Naive thymus-derived CD8-positive, alpha-beta T cell (primary cell): ENCODE measurements around the gene HELZ. TPM values are rescaled to one million over a fixed set of nuclear protein-coding genes. Genes with fewer than 3 reads are reported as not detected.
"Not testable (repeated sequence)": the region's sequence is repeated elsewhere in the genome, so short reads cannot be mapped to it uniquely, and the experiment has no call there.

Experiments
- ATAC-seq, 2 donors: fragments of 150-1000 bp; cut with Tn5 transposase in 1 of 2; sonication (Bioruptor Pico), chemical (Tn5 transposase) in 1 of 2; 1 replicate in 1 of 2; 2 replicates in 1 of 2; pipeline ENCODE4 v1.10.0; 2021; ENCODE audit warnings: mild to moderate bottlenecking in 2 of 2, moderate library complexity in 2 of 2
- POLR2A ChIA-PET: fragments of 350-600 bp; sonication (Branson Sonifier 250); formaldehyde crosslinking; loops from one replicate; lab custom pipeline; 2021; ENCODE audit warnings: antibody characterized with exemption; lab: Charles Lee
- DNase-seq, 10 donors: peaks; one replicate each; pipeline versions ENCODE4 v3.0.0 to v3.0.0-alpha.2; 2020 to 2022
- H3K27ac Mint-ChIP-seq, 10 donors: one replicate each; pipeline ENCODE4 v1.8.0; 2020 to 2022; ENCODE audit warnings: mild to moderate bottlenecking in 10 of 10, mixed read lengths in 10 of 10, moderate library complexity in 4 of 10, inconsistent platforms in 1 of 10
- H3K27me3 Mint-ChIP-seq, 5 donors: one replicate each; pipeline ENCODE4 v1.8.0; 2021 to 2022; ENCODE audit warnings: mixed read lengths in 5 of 5
- H3K36me3 Mint-ChIP-seq, 3 donors: one replicate each; pipeline ENCODE4 v1.8.0; 2020 to 2022; ENCODE audit warnings: mixed read lengths in 3 of 3, mild to moderate bottlenecking in 2 of 3, inconsistent platforms in 1 of 3
- H3K4me1 Mint-ChIP-seq, 4 donors: one replicate each; pipeline ENCODE4 v1.8.0; 2021 to 2022; ENCODE audit warnings: mixed read lengths in 4 of 4
- H3K4me3 Mint-ChIP-seq, 10 donors: one replicate each; pipeline ENCODE4 v1.8.0; 2020 to 2022; ENCODE audit warnings: mild to moderate bottlenecking in 10 of 10, mixed read lengths in 10 of 10, moderate library complexity in 6 of 10, inconsistent platforms in 1 of 10
- H3K9me3 Mint-ChIP-seq, 9 donors: one replicate each; pipeline ENCODE4 v1.8.0; 2020 to 2022; ENCODE audit warnings: mixed read lengths in 9 of 9, mild to moderate bottlenecking in 3 of 9, inconsistent platforms in 1 of 9, moderate library complexity in 1 of 9
- polyA plus RNA-seq, 3 donors: library from polyadenylated mRNA; unstranded; fragments of 300-500 nt; fragmentation: Illumina TruSeq; gene quantifications; one replicate each; pipeline ENCODE4 v1.2.3, GENCODE V29; 2021
- total RNA-seq, 8 experiments: library from RNA in 2 of 8; stranded (reverse) in 2 of 8; gene quantifications; one replicate each; pipeline ENCODE4 v1.2.3 and lab custom pipeline; 2021 to 2026

HELZ gene
- total and polyA plus RNA-seq, 5 experiments from 2014 or later = 43.0 to 75.1 (median 48.6) TPM

GRCh38 chr17:67044016-67044772 lies 200.8 kb downstream of the HELZ start, which contains the start of gene CACNG1:
Gene CACNG1 (plus strand): TSS chr17:67044554. CDS start chr17:67044661, 107 bp downstream.
- H3K27ac Mint-ChIP-seq = peak within 1 kb of the TSS in 1 of 10 donors; percentile 16
- H3K4me3 Mint-ChIP-seq = no peak within 1 kb of the TSS
- DNase-seq (no peak), ATAC-seq (no peak)
- POLR2A ChIA-PET = no interaction called here
- peaks cover 0 to 23% (median 13%) of the 10 kb centered on the region in 3 donors for H3K36me3 Mint-ChIP-seq
- peaks cover 0 to 4% (median 4%) of the 10 kb centered on the region in 5 donors for H3K27me3 Mint-ChIP-seq
- peaks cover 8 to 28% (median 15%) of the 10 kb centered on the region in 9 donors for H3K9me3 Mint-ChIP-seq
- H3K4me1 Mint-ChIP-seq = no peaks in the 10 kb centered on the region

GRCh38 chr17:67043283-67043682 lies 201.7 kb downstream of the HELZ start:
- DNase-seq (no peak), ATAC-seq (no peak)
- peak overlapping the region in 1 of 10 donors; percentile 16 for H3K27ac Mint-ChIP-seq
- no peaks in the 10 kb centered on the region for H3K4me1 Mint-ChIP-seq
- H3K4me3 Mint-ChIP-seq = no peak overlapping the region
- peaks cover 2 to 19% (median 8%) of the 10 kb centered on the region in 9 donors for H3K9me3 Mint-ChIP-seq
- POLR2A ChIA-PET = no interaction called here
- H3K27me3 Mint-ChIP-seq = peaks cover 0 to 6% (median 4%) of the 10 kb centered on the region in 5 donors
- peaks cover 0 to 16% (median 9%) of the 10 kb centered on the region in 3 donors for H3K36me3 Mint-ChIP-seq

- Mint-ChIP-seq H3K4me3 (no peak overlapping the region), H3K27me3 (peaks cover 0 to 8% (median 4%) of the 10 kb centered on the region in 5 donors), H3K9me3 (peaks cover 0 to 9% (median 2%) of the 10 kb centered on the region in 9 donors), H3K36me3 (peaks cover 0 to 6% (median 2%) of the 10 kb centered on the region in 3 donors), H3K4me1 (no peaks in the 10 kb centered on the region), H3K27ac (no peak overlapping the region)
- DNase-seq (no peak), ATAC-seq (no peak)
- POLR2A ChIA-PET = no interaction called here
Measured at GRCh38 chr17:67041941-67042899, 202.8 kb downstream of the HELZ start.

GRCh38 chr17:67041531-67041930 lies 203.5 kb downstream of the HELZ start:
- Mint-ChIP-seq H3K36me3 (no peaks in the 10 kb centered on the region), H3K4me3 (no peak overlapping the region), H3K27ac (no peak overlapping the region), H3K27me3 (peaks cover 4 to 12% (median 6%) of the 10 kb centered on the region in 5 donors), H3K9me3 (peaks cover 0 to 2% (median 0%) of the 10 kb centered on the region in 9 donors), H3K4me1 (no peaks in the 10 kb centered on the region)
- DNase-seq (no peak), ATAC-seq (no peak)
- POLR2A ChIA-PET = no interaction called here

GRCh38 chr17:67041119-67041518 lies 203.9 kb downstream of the HELZ start:
- peaks cover under 1 to 12% (median 7%) of the 10 kb centered on the region in 5 donors for H3K27me3 Mint-ChIP-seq
- H3K36me3 Mint-ChIP-seq, H3K4me3 Mint-ChIP-seq, POLR2A ChIA-PET, H3K9me3 Mint-ChIP-seq, DNase-seq, H3K27ac Mint-ChIP-seq, H3K4me1 Mint-ChIP-seq, ATAC-seq: not testable (repeated sequence)

- Mint-ChIP-seq H3K4me1 (no peaks in the 10 kb centered on the region), H3K4me3 (no peak overlapping the region), H3K27ac (no peak overlapping the region), H3K27me3 (peaks cover 0 to 11% (median 7%) of the 10 kb centered on the region in 5 donors), H3K36me3 (no peaks in the 10 kb centered on the region), H3K9me3 (peaks cover 0 to 4% (median 0%) of the 10 kb centered on the region in 9 donors)
- DNase-seq (no peak), ATAC-seq (no peak)
- POLR2A ChIA-PET = no interaction called here
Measured at GRCh38 chr17:67040652-67041051, 204.3 kb downstream of the HELZ start.

GRCh38 chr17:67038861-67039365 lies 206.1 kb downstream of the HELZ start:
- DNase-seq (no peak), ATAC-seq (no peak)
- POLR2A ChIA-PET = interaction anchor here (0.8 kb wide), 1 partner anchor 11 kb away, joined by 3 read pairs; no protein-coding TSS in a partner anchor
- Mint-ChIP-seq H3K4me1 (no peaks in the 10 kb centered on the region), H3K4me3 (no peak overlapping the region), H3K36me3 (no peaks in the 10 kb centered on the region), H3K9me3 (peaks cover 0 to 4% (median 0%) of the 10 kb centered on the region in 9 donors), H3K27ac (no peak overlapping the region), H3K27me3 (peaks cover 0 to 11% (median 7%) of the 10 kb centered on the region in 5 donors)

- Mint-ChIP-seq H3K4me1 (no peaks in the 10 kb centered on the region), H3K4me3 (no peak overlapping the region), H3K36me3 (no peaks in the 10 kb centered on the region), H3K9me3 (peaks cover 0 to 4% (median 0%) of the 10 kb centered on the region in 9 donors), H3K27me3 (peaks cover 0 to 11% (median 7%) of the 10 kb centered on the region in 5 donors), H3K27ac (no peak overlapping the region)
- POLR2A ChIA-PET = no interaction called here
- DNase-seq = no peak
- ATAC-seq = no peak
Measured at GRCh38 chr17:67035131-67036083, 209.6 kb downstream of the HELZ start.

GRCh38 chr17:67033613-67034012 lies 211.4 kb downstream of the HELZ start:
- Mint-ChIP-seq H3K36me3 (no peaks in the 10 kb centered on the region), H3K4me1 (no peaks in the 10 kb centered on the region), H3K4me3 (no peak overlapping the region), H3K27ac (no peak overlapping the region), H3K27me3 (peaks cover 0 to 11% (median 7%) of the 10 kb centered on the region in 5 donors), H3K9me3 (peaks cover 0 to 4% (median 0%) of the 10 kb centered on the region in 9 donors)
- POLR2A ChIA-PET = no interaction called here
- ATAC-seq = no peak
- no peak for DNase-seq

- ATAC-seq (no peak), DNase-seq (no peak)
- no peaks in the 10 kb centered on the region for H3K36me3 Mint-ChIP-seq
- H3K27me3 Mint-ChIP-seq = peaks cover 0 to 11% (median 7%) of the 10 kb centered on the region in 5 donors
- H3K4me1 Mint-ChIP-seq = no peaks in the 10 kb centered on the region
- POLR2A ChIA-PET = no interaction called here
- peaks cover 0 to 4% (median 0%) of the 10 kb centered on the region in 9 donors for H3K9me3 Mint-ChIP-seq
- no peak overlapping the region for H3K4me3 Mint-ChIP-seq
- H3K27ac Mint-ChIP-seq = no peak overlapping the region
Measured at GRCh38 chr17:67032985-67033384, 212.0 kb downstream of the HELZ start.

GRCh38 chr17:67032382-67032781 lies 212.6 kb downstream of the HELZ start:
- POLR2A ChIA-PET = interaction anchor here (0.6 kb wide), 1 partner anchor 45 kb away, joined by 4 read pairs; no protein-coding TSS in a partner anchor
- no peaks in the 10 kb centered on the region for H3K4me1 Mint-ChIP-seq
- ATAC-seq (no peak), DNase-seq (no peak)
- H3K9me3 Mint-ChIP-seq = peaks cover 0 to 4% (median 0%) of the 10 kb centered on the region in 9 donors
- peaks cover 0 to 9% (median 5%) of the 10 kb centered on the region in 5 donors for H3K27me3 Mint-ChIP-seq
- no peaks in the 10 kb centered on the region for H3K36me3 Mint-ChIP-seq
- no peak overlapping the region for H3K27ac Mint-ChIP-seq
- H3K4me3 Mint-ChIP-seq = no peak overlapping the region
